Measurements from ENCODE around the gene CLTC.
A peak's percentile ranks its signal among the peaks of the same experiment; 100 is the strongest.

CLTC gene

DNA sequence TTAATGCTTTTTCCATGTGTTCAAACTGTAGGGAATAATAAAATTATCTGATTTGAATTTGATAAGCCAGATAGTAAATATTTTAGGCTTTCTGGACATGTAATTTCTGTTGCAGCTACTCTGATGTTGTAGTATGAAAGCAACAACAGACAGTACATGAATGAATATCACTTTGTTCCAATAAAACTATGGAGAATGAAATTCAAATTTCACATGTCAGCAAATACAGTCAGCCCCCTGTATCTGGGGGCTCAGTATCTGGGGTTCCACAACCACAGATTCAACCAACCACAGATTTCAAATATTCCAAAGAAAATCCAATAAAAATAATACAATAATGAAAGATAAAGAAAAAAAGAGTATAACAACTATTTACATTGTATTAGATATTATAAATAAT, 8.2 kb upstream of the CLTC start:
- no peak for DNase-seq (ENCODE audit: low spot score)
- H3K4me3 ChIP-seq: no peak overlapping the region
- TF ChIP-seq, protein P1, sequence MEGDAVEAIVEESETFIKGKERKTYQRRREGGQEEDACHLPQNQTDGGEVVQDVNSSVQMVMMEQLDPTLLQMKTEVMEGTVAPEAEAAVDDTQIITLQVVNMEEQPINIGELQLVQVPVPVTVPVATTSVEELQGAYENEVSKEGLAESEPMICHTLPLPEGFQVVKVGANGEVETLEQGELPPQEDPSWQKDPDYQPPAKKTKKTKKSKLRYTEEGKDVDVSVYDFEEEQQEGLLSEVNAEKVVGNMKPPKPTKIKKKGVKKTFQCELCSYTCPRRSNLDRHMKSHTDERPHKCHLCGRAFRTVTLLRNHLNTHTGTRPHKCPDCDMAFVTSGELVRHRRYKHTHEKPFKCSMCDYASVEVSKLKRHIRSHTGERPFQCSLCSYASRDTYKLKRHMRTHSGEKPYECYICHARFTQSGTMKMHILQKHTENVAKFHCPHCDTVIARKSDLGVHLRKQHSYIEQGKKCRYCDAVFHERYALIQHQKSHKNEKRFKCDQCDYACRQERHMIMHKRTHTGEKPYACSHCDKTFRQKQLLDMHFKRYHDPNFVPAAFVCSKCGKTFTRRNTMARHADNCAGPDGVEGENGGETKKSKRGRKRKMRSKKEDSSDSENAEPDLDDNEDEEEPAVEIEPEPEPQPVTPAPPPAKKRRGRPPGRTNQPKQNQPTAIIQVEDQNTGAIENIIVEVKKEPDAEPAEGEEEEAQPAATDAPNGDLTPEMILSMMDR (IDR thresholded peaks at IDR 0.05): no peak
- H3K27ac ChIP-seq: no peak overlapping the region

DNA sequence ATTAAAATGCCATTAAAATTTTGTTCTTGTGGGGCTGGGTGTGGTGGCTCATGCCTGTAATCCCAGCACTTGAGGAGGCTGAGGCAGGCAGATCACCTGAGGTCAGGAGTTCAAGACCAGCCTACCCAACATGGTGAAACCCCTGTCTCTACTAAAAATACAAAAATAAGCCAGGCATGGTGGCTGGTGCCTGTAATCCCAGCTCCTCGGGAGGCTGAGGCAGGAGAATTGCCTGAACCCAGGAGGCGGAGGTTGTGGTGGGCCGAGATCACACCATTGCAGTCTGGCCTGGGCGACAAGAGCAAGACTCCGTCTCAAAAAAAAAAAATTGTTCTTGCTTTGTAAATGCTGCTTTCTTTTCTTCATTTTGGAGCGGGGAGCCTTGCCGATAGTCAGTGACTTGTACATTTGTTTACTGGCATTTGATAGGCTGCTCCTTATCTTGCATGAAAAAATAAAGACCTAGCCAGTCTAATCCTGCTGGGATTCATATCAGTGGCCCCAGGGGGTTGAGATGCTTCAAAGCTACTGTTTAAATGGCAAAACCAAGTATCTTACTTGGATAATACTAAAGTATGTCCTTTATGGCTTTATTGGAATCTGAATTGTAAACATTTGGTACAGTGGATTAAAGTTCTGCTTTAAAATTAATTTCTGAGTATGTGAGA, 3.3 kb upstream of the CLTC start:
- TF ChIP-seq, protein P1 (IDR thresholded peaks at IDR 0.05): no peak
- DNase-seq (ENCODE audit: low spot score): no peak
- H3K4me3 ChIP-seq: no peak overlapping the region
- H3K27ac ChIP-seq: no peak overlapping the region

DNA sequence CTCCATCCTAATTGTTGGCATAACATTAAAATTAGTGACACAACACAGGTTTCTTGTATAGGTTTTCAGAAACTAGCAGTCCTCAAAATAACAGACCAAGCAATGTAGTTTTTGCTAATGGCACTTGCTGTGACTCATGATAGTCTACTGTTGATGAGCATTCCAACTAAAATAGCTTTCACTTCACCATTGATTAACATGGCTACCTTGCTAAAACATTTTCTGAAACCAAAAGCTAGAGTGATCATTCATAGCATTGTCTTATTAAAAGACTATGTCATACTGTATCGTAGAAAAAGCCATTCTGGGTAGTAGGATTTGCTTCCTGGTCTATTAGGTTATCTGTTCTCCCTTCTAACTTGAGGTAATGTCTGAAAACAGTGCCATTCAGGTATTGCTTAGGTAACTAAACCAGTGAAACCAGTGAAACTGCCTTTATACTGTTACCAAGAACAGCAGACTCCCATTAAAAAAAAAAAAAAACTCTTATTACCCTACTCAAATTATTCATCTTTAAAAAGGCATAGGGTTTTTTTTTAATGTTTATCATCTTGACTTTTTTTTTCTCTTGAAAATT, 2.5 kb upstream of the CLTC start:
- no peak overlapping the region for H3K4me3 ChIP-seq
- TF ChIP-seq, protein P1 (IDR thresholded peaks at IDR 0.05): no peak
- DNase-seq (ENCODE audit: low spot score): no peak
- H3K27ac ChIP-seq: no peak overlapping the region

DNA sequence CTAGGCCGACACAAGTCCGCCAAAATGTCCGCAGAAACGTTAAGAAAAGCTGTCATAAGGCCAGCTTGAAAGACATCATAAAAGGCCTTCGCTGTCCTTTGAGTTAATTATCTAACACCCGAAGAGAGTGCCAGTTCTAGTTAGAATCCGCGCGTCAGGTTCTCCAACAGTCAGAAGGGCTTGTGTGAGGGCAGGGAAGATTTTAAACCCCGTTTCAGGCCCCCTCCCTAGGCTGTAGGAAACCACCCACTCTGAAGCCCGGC, 729 bp upstream of the CLTC start:
- DNase-seq (ENCODE audit: low spot score): no peak
- Histone ChIP-seq H3K4me3 (peak overlapping the region; percentile 93), H3K27ac (peak overlapping the region; percentile 94 to 99)
- TF ChIP-seq, protein P1 (IDR thresholded peaks at IDR 0.05): no peak

DNA sequence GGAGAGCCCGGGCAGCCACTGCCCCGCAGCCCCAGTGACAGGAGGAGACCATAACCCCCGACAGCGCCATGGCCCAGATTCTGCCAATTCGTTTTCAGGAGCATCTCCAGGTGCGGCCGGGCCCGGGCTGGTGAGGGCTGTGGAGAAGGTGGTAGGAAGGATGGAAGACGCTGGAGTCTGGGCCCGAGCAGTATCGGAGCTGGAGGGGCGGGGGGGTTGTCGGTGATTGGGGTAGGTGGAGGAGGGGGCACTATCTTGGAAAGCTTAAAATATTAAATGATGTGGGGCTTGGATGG, 317 bp downstream of the CLTC start:
- DNase-seq (ENCODE audit: low spot score): no peak
- Histone ChIP-seq H3K4me3 (peak overlapping the region; percentile 93), H3K27ac (peak overlapping the region; percentile 94 to 99)
- TF ChIP-seq, protein P1 (IDR thresholded peaks at IDR 0.05): no peak

DNA sequence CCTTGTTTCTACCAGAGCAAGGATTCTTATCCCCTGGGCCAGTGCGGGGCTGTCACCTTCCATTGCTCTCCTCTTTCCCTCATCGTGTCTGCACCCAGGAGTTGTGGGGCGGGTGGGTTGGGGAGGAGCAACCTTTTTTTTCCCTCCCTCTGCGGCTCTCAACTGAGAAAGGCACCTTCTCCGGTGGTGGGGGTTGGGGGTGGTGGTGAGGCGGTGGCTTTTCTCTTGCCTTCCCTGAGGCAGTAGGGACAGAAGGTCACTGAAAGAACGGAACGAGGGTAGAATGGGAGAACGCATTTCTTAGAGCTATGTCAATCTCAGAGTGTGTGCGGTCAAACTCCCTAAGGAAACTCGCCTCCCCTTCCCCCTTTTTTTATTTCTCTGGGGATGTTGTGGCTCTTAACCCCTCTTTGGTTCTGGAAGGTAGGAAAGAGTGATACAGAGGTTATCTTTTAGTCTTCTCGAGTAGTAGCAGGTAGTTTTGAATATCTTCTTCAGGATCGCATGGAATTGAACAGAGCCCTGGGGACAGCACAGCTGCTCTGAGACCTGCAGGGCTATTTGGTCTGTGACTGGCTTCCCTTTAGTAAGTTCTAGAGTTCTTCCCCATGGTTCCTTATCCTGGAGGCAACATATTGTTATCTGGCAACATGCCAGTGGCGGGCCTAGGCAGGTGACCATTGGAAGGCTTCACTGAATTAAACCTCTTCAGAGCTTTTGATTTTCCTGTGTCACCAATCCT, 994 bp downstream of the CLTC start:
- H3K4me3 ChIP-seq: peak overlapping the region; percentile 93
- peak overlapping the region; percentile 94 to 99 for H3K27ac ChIP-seq
- TF ChIP-seq, protein P1 (IDR thresholded peaks at IDR 0.05): no peak
- peak; percentile 77 for DNase-seq (ENCODE audit: low spot score)

GRCh38 chr17:59621771-59622170, 2.1 kb downstream of the CLTC start:
- H3K27ac ChIP-seq: no peak overlapping the region

More at GRCh38 chr17:59621771-59622170, 2.1 kb downstream of the CLTC start:
- no peak for DNase-seq (ENCODE audit: low spot score)
- TF ChIP-seq, protein P1 (IDR thresholded peaks at IDR 0.05): no peak
- peak overlapping the region; percentile 93 for H3K4me3 ChIP-seq

Data from coronary artery (tissue), 2 donors.